Calu3 (cell line): ENCODE data around the gene CXCL5. TPM values are rescaled to one million over a fixed set of nuclear protein-coding genes. Genes with fewer than 3 reads are reported as not detected.

Experiments used
- BruUV-seq: library from RNA; stranded (reverse); fragments of 400-500 nt; replicated peaks from 2 replicates; lab custom pipeline; 2021; lab: Mats Ljungman, UMichigan
- CTCF ChIA-PET: fragments of 300-600 bp; sonication (Branson Sonifier 250); formaldehyde crosslinking; loops from one replicate; lab custom pipeline; 2022; ENCODE audit warnings: antibody characterized with exemption; lab: Charles Lee
- DNase-seq: peaks from one replicate; pipeline ENCODE4 v3.0.0; 2022
- H3K27ac Mint-ChIP-seq: one replicate; pipeline ENCODE4 v1.8.0; 2022; ENCODE audit warnings: mixed read lengths; ENCODE audit not compliant: unreplicated experiment
- H3K27me3 Mint-ChIP-seq: one replicate; pipeline ENCODE4 v1.8.0; 2022; ENCODE audit warnings: mixed read lengths; ENCODE audit not compliant: unreplicated experiment
- H3K36me3 Mint-ChIP-seq: one replicate; pipeline ENCODE4 v1.8.0; 2022; ENCODE audit warnings: mild to moderate bottlenecking, moderate library complexity, mixed read lengths; ENCODE audit not compliant: insufficient read depth, unreplicated experiment
- H3K4me1 Mint-ChIP-seq: one replicate; pipeline ENCODE4 v1.8.0; 2022; ENCODE audit warnings: mild to moderate bottlenecking, low read depth, mixed read lengths; ENCODE audit not compliant: unreplicated experiment
- H3K4me3 Mint-ChIP-seq: one replicate; pipeline ENCODE4 v1.8.0; 2022; ENCODE audit warnings: mild to moderate bottlenecking, low read depth, moderate library complexity, mixed read lengths; ENCODE audit not compliant: unreplicated experiment
- H3K9me3 Mint-ChIP-seq: one replicate; pipeline ENCODE4 v1.8.0; 2022; ENCODE audit warnings: low read depth, mixed read lengths; ENCODE audit not compliant: unreplicated experiment
- intact Hi-C: fragments of 100-400 bp; cut with micrococcal nuclease; formaldehyde crosslinking; loops from one replicate; pipeline ENCODE4 v1.10.0; 2022; ENCODE audit not compliant: unreplicated experiment
- total RNA-seq: library from RNA; stranded (reverse); gene quantifications from 2 replicates; pipeline ENCODE4 v1.2.3, GENCODE V29; 2022
- TF ChIP-seq, protein P1 (sequence below): fragments of 200-600 bp; IDR thresholded peaks from one replicate; pipeline ENCODE4 v1.8.0; 2022; ENCODE audit warnings: antibody characterized with exemption; ENCODE audit not compliant: unreplicated experiment

The CXCL5 gene
- total RNA-seq, 1 experiment from 2014 or later: 1,906 TPM

DNA sequence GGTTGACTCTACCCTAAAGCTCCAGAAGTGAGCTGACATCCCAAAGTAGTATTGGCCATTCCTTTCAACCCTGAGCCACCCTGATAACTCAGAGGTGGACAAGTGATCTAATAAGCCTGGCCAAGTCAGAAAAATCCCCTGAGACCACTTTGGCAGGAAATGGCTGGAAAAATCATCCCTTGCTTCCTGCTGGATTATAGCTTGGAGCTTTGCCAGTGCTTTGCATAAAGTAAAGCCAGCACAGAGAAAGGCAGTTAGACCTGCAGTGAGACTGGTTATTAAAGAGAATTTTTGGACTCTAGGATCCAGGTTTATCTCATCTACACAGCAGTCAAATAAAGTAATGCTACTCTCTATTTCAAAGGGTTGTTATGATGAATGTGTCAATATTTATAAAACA lies 33.6 kb upstream of the CXCL5 start:
- TF ChIP-seq, protein P1, sequence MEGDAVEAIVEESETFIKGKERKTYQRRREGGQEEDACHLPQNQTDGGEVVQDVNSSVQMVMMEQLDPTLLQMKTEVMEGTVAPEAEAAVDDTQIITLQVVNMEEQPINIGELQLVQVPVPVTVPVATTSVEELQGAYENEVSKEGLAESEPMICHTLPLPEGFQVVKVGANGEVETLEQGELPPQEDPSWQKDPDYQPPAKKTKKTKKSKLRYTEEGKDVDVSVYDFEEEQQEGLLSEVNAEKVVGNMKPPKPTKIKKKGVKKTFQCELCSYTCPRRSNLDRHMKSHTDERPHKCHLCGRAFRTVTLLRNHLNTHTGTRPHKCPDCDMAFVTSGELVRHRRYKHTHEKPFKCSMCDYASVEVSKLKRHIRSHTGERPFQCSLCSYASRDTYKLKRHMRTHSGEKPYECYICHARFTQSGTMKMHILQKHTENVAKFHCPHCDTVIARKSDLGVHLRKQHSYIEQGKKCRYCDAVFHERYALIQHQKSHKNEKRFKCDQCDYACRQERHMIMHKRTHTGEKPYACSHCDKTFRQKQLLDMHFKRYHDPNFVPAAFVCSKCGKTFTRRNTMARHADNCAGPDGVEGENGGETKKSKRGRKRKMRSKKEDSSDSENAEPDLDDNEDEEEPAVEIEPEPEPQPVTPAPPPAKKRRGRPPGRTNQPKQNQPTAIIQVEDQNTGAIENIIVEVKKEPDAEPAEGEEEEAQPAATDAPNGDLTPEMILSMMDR: no peak
- CTCF ChIA-PET: interaction anchor here (0.6 kb wide), 1 partner anchor 421 kb away, joined by 4 read pairs; no protein-coding TSS in a partner anchor
- DNase-seq: no peak
- Mint-ChIP-seq H3K9me3 (peaks cover 2% of the 10 kb centered on the region), H3K36me3 (peaks cover 29% of the 10 kb centered on the region), H3K27me3 (no peaks in the 10 kb centered on the region), H3K4me1 (peaks cover 39% of the 10 kb centered on the region), H3K4me3 (no peak overlapping the region), H3K27ac (peak overlapping the region; percentile 89)
- intact Hi-C loops: loop anchor here (10.0 kb wide), 1 partner anchor 357 kb away; no protein-coding TSS in a partner anchor
- BruUV-seq: no TSS peak

DNA sequence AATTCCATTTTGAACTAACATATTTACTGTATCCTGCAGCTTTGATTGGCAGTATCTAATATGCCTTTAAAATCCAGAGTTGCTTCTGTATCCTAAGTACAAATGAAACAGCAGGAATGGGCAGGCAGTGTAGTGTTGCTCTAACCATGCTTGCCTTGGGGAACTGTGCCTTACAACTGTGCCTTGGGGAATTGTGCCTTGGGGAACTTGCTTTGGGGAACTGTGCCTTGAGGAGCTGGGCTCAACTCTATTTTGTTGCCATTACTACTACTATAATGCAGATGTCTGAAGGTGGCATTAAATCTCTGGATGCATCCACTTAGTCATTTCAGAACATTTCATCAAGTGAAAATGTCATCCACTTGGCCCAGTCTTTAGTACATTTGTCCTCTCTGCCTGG lies 33.1 kb upstream of the CXCL5 start:
- peaks cover 25% of the 10 kb centered on the region for H3K36me3 Mint-ChIP-seq
- intact Hi-C loops: loop anchor here (10.0 kb wide), 1 partner anchor 357 kb away; no protein-coding TSS in a partner anchor
- no peak overlapping the region for H3K4me3 Mint-ChIP-seq
- H3K9me3 Mint-ChIP-seq: peaks cover 2% of the 10 kb centered on the region
- peak overlapping the region; percentile 89 for H3K27ac Mint-ChIP-seq
- H3K27me3 Mint-ChIP-seq: no peaks in the 10 kb centered on the region
- H3K4me1 Mint-ChIP-seq: peaks cover 39% of the 10 kb centered on the region
- no peak for DNase-seq
- TF ChIP-seq, protein P1: no peak
- CTCF ChIA-PET: no interaction called here
- BruUV-seq: no TSS peak

DNA sequence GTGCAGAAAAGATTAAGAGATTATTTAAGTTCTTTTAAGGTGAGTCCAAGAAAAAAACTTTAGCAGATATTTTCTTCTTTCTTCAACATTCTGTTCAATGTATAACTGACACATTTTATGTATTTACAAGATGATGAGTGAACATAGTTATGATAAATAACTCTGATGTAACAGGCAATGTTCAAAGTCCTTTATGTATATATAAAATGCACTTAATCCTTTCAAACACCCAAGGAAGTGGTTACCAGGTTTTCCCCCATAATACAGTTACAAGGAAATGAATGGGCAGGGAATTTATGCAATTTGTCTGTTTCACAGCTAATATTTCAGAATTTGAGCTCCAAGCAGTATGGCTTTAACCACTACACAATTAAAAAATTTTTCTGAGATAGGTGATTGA lies 31.8 kb upstream of the CXCL5 start:
- Mint-ChIP-seq H3K36me3 (peaks cover 12% of the 10 kb centered on the region), H3K27ac (peak overlapping the region; percentile 58), H3K9me3 (peaks cover 2% of the 10 kb centered on the region), H3K27me3 (no peaks in the 10 kb centered on the region), H3K4me3 (no peak overlapping the region), H3K4me1 (peaks cover 31% of the 10 kb centered on the region)
- intact Hi-C loops: loop anchor here (10.0 kb wide), 1 partner anchor 355 kb away; no protein-coding TSS in a partner anchor
- no TSS peak for BruUV-seq
- CTCF ChIA-PET: no interaction called here
- TF ChIP-seq, protein P1: no peak
- DNase-seq: no peak

DNA sequence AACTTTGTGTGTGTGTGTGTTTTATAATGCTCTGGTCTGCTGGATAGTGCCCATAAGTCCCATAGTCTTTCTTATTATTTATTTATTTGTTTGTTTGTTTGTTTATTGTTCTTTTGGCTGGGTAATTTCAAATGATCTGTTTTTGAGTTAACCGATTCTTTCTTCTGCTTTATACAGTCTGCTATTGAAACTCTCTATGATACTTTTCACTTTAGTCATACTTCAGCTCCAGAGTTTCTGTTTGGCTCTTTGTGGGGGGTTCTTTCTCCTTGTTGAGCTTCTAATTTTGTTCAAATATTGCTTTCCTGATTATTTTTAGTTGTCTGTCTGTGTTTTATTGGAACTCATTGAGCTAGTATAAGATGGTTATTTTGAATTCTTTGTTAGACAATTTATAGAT lies 30.0 kb upstream of the CXCL5 start:
- peaks cover 21% of the 10 kb centered on the region for H3K4me1 Mint-ChIP-seq
- peaks cover 18% of the 10 kb centered on the region for H3K36me3 Mint-ChIP-seq
- no peaks in the 10 kb centered on the region for H3K27me3 Mint-ChIP-seq
- CTCF ChIA-PET: interaction anchor here (0.7 kb wide), 1 partner anchor 30 kb away, joined by 4 read pairs; the partner anchor contains the start of gene CXCL5
- DNase-seq: no peak
- H3K9me3 Mint-ChIP-seq: peaks cover 2% of the 10 kb centered on the region
- no peak overlapping the region for H3K4me3 Mint-ChIP-seq
- intact Hi-C loops: no loop called here
- BruUV-seq: no TSS peak
- H3K27ac Mint-ChIP-seq: peak overlapping the region; percentile 88
- TF ChIP-seq, protein P1: no peak
